Lower leg skin (tissue), 4 donors: Measurements from ENCODE around the gene NBPF20. TPM values are rescaled to one million over a fixed set of nuclear protein-coding genes. Genes with fewer than 3 reads are reported as not detected.
"Not testable (repeated sequence)": the region's sequence is repeated elsewhere in the genome, so short reads cannot be mapped to it uniquely, and the experiment has no call there.

Source experiments
- DNase-seq, 2 donors: peaks; one replicate each; pipeline ENCODE4 v3.0.0-alpha.2; 2019; ENCODE audit warnings: low spot score in 2 of 2
- H3K4me3 ChIP-seq: fragments of 200-600 bp; sonication (generic); 2 replicates; pipeline ENCODE4 v1.5.1; 2017; ENCODE audit warnings: mild to moderate bottlenecking, low read depth; ENCODE audit not compliant: poor library complexity, severe bottlenecking
- CTCF ChIP-seq, 3 donors: fragments of 450-650 bp; IDR thresholded peaks; one replicate each; pipeline ENCODE4 v1.5.1; 2016; ENCODE audit warnings: antibody characterized with exemption in 3 of 3, mild to moderate bottlenecking in 3 of 3, moderate library complexity in 2 of 3
- POLR2A ChIP-seq, 2 donors: fragments of 450-650 bp; IDR thresholded peaks; one replicate each; pipeline ENCODE4 v1.6.1; 2016 to 2017; ENCODE audit warnings: antibody characterized with exemption in 2 of 2, mild to moderate bottlenecking in 1 of 2, moderate library complexity in 1 of 2
- WGBS, 2 donors: methylation state at CpG; one replicate each; pipeline ENCODE4 v1.1.5; 2018; 5-methylcytosine and 5-hydroxymethylcytosine counted together
- intact Hi-C: fragments of 100-400 bp; cut with DNase I; formaldehyde crosslinking; loops from one replicate; pipeline ENCODE4 v1.15.0; 2023; ENCODE audit warnings: low total_unique reads
- total RNA-seq, 4 donors: library from RNA; depleted of rRNA; stranded (reverse); fragments of >200 nt; gene quantifications; one replicate each; pipeline ENCODE4 v1.1.0, GENCODE V29; 2016

Gene NBPF20
- 1 to 10 TPM in 3 of 4 donors, under 1 TPM in 1; 0.67 to 1.5 (median 1.2) TPM for total RNA-seq

GRCh38 chr1:145425436-145426029 is at the start of gene NBPF20:
NBPF20 (minus strand) TSS chr1:145425603; CDS start chr1:145405272, 20,331 bp downstream.
- peak within 1 kb of the TSS; percentile 58 for H3K4me3 ChIP-seq
- 0 to 1% methylated on average over 25 to 35 of the region's 50 CpGs for WGBS, 2 donors
- intact Hi-C loops = no loop called here
- TF ChIP-seq POLR2A (IDR thresholded peaks at IDR 0.05) = no peak
- no peak for TF ChIP-seq CTCF (IDR thresholded peaks at IDR 0.05)
- DNase-seq = peak; percentile 36 to 93

- intact Hi-C loops, H3K4me3 ChIP-seq, DNase-seq: not testable (repeated sequence)
- WGBS, 2 donors = 14 to 30% methylated on average over 5 to 6 of the region's 8 CpGs
Observed at GRCh38 chr1:145474837-145475368, 49.5 kb upstream of the NBPF20 start.

GRCh38 chr1:145472731-145473130 is 47.3 kb upstream of the NBPF20 start:
- DNase-seq, H3K4me3 ChIP-seq, intact Hi-C loops: not testable (repeated sequence)
- WGBS, 2 donors = 89% methylated on average over 2 of the region's 2 CpGs; no CpG with 5 or more reads in 1 of the 2 donors

- WGBS, 2 donors = 20 to 75% methylated on average over 6 of the region's 6 CpGs
- DNase-seq, H3K4me3 ChIP-seq, intact Hi-C loops: not testable (repeated sequence)
Observed at GRCh38 chr1:145471365-145471764, 46.0 kb upstream of the NBPF20 start.

- peak; percentile 58 to 92 for DNase-seq
- WGBS, 2 donors = 1% methylated on average over 17 to 19 of the region's 35 CpGs
- intact Hi-C loops = not testable (repeated sequence)
- H3K4me3 ChIP-seq = peak overlapping the region; percentile 6
Observed at GRCh38 chr1:145465405-145466144, 40.2 kb upstream of the NBPF20 start.

- intact Hi-C loops, DNase-seq, H3K4me3 ChIP-seq: not testable (repeated sequence)
- 14 to 15% methylated on average over 7 of the region's 21 CpGs for WGBS, 2 donors
Observed at GRCh38 chr1:145464708-145465336, 39.4 kb upstream of the NBPF20 start.

- H3K4me3 ChIP-seq, DNase-seq, intact Hi-C loops: not testable (repeated sequence)
- WGBS, 2 donors = 85 to 94% methylated on average over 2 of the region's 2 CpGs
Observed at GRCh38 chr1:145464017-145464416, 38.6 kb upstream of the NBPF20 start.

- DNase-seq, intact Hi-C loops, H3K4me3 ChIP-seq: not testable (repeated sequence)
- 49 to 73% methylated on average over 8 to 9 of the region's 10 CpGs for WGBS, 2 donors
Observed at GRCh38 chr1:145460684-145461083, 35.3 kb upstream of the NBPF20 start.

- H3K4me3 ChIP-seq, DNase-seq, intact Hi-C loops: not testable (repeated sequence)
- WGBS, 2 donors = 5% methylated on average over 6 to 13 of the region's 13 CpGs
Observed at GRCh38 chr1:145460048-145460447, 34.6 kb upstream of the NBPF20 start.

GRCh38 chr1:145459591-145459990 is 34.2 kb upstream of the NBPF20 start:
- H3K4me3 ChIP-seq, DNase-seq, intact Hi-C loops: not testable (repeated sequence)
- no CpG with 5 or more reads among the region's 27 CpGs for WGBS, 2 donors

GRCh38 chr1:145459063-145459462 is 33.7 kb upstream of the NBPF20 start:
- intact Hi-C loops, H3K4me3 ChIP-seq, DNase-seq: not testable (repeated sequence)
- 60 to 71% methylated on average over 1 of the region's 1 CpG for WGBS, 2 donors

- not testable (repeated sequence) for DNase-seq
Observed at GRCh38 chr1:145454824-145455177, 29.4 kb upstream of the NBPF20 start.

GRCh38 chr1:145453873-145454823 is 28.7 kb upstream of the NBPF20 start:
- H3K4me3 ChIP-seq, intact Hi-C loops, DNase-seq: not testable (repeated sequence)
- WGBS, 2 donors = 11 to 19% methylated on average over 43 to 49 of the region's 86 CpGs

More at GRCh38 chr1:145454824-145455177, 29.4 kb upstream of the NBPF20 start:
- intact Hi-C loops, H3K4me3 ChIP-seq: not testable (repeated sequence)
- WGBS, 2 donors = 69 to 89% methylated on average over 2 of the region's 3 CpGs
